Left colon (tissue), 2 donors: ENCODE measurements around the gene SMCO2. TPM values are rescaled to one million over a fixed set of nuclear protein-coding genes. Genes with fewer than 3 reads are reported as not detected.

ENCODE experiments used
- ATAC-seq: fragments of 200-7000 bp; cut with Tn5 transposase; one replicate; pipeline ENCODE4 v1.9.1; 2020; ENCODE audit warnings: mild to moderate bottlenecking, moderate library complexity
- DNase-seq, 2 donors: peaks; one replicate each; pipeline ENCODE4 v3.0.0-alpha.2; 2020
- intact Hi-C, 2 donors: fragments of 100-400 bp; cut with DNase I in 1 of 2; cut with micrococcal nuclease in 1 of 2; formaldehyde crosslinking; loops; one replicate each; pipeline versions ENCODE4 v1.11.2 to v1.14.0; 2022; cut with DNase I, micrococcal nuclease
- total RNA-seq, 2 donors: library from RNA; stranded (reverse); fragmentation: NEBNext Ultra II Directional; extraction: Animal tissue kit (Norgen Biotek cat#: 25700); gene quantifications; one replicate each; pipeline ENCODE4 v1.2.1, GENCODE V29; 2021
- donor health status: DM: no; HTN: no; CAD: no.
- donor health status: DM: yes; HTN: yes; CAD: no.

Gene SMCO2
- total RNA-seq, 2 donors from 2014 or later = not detected

DNA sequence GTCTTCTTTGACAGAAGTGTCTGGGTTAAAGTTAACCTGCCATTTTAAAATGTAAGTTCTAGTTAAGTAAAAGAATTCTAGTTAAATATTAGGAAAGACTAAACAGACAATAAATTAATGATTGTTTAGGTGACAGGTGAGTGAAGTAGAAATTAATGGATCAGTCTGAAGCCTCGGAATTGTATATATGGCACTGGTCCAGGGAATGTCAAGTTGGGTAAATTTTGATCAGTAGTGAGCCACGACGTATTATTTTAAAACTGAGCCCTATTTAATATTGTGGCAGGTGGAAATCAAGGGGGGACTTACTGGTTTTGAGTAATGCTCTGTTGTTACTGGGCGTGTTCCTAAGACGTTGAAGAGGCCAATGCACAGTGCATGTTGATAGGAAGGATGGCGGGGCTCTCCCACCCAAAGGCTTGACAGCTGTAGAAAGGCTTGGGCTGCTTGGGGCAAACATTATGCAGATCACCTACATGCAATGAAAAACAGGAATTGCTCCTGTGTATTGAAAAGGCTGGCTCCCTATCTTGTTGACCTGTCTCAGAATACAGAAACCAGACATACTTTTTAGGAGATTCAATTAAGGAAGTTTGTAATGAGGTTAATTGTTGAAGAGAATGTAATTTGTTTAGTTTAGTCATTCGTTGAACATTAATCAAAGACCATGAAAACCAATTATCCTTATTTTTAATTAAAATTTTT is 71.6 kb downstream of the SMCO2 start:
- no peak for ATAC-seq
- intact Hi-C loops = no loop called here

GRCh38 chr12:27521066-27521465 is 74.5 kb downstream of the SMCO2 start:
- no peak for ATAC-seq
- intact Hi-C loops = no loop called here
- DNase-seq = peak in 1 of 2 donors; percentile 9

More for the DNA sequence above, 71.6 kb downstream of the SMCO2 start:
- DNase-seq = no peak

DNA sequence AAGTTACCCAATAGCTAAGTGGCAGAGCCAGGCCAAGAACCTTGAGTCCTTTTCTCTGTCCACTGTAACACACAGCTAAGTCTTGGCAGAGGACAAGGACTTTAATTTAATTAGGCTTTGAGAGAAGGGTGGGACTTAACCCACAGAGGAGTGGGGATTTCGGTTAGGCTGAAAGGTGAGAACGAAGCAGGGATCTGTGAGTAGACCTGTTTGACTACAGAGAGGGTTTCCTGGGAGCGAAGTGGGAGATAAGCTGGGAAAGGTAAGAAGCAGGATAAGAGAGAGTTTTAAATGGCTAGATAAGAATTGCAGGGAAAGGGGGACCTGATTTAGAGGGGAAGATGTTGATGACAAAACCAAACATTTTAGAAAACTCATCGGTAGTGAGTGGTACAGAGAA is 75.4 kb downstream of the SMCO2 start:
- DNase-seq (no peak), ATAC-seq (no peak)
- intact Hi-C loops = no loop called here

DNA sequence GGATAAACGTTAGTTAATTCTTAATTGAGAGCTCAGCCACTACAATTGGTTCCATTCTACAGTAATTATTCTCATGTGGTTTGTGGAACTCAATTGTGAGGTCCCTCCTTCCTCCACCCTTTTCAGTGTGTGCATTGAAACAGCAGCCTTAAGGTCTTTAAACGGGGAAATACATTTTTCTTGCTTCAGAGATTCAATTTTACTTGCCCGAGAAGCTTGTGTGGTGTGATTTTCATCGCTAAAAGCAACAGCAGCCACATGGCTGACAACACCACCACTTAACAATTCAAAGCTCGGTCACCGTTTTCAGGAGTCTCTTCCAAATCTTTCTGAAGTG is 76.7 kb downstream of the SMCO2 start:
- DNase-seq = no peak
- intact Hi-C loops = no loop called here
- no peak for ATAC-seq

- intact Hi-C loops = no loop called here
- DNase-seq (peak; percentile 98), ATAC-seq (peak; percentile 98)
These were observed 77.3 kb downstream of the SMCO2 start, which contains the start of gene PPFIBP1 for GRCh38 chr12:27523642-27524493. Gene PPFIBP1 (plus strand): TSS chr12:27524206. CDS start chr12:27633397, 109,191 bp downstream.

DNA sequence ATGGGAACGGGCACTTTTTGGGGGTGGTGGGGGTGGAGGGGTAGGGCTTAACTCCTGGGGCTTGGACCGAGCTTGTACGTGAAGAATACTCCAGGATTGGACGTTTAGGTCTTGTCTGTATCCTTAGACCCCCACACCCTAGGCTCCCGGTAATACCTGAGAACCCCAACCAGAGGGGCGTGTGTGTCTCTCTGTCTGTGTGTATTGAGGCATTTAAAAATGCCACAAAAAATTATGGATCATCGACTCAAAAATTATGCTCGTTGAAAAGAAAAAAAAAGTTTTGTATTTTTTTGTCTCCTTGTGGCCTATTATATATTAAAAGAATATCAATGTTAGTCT is 77.9 kb downstream of the SMCO2 start:
- ATAC-seq (peak; percentile 7), DNase-seq (no peak)
- intact Hi-C loops = no loop called here

DNA sequence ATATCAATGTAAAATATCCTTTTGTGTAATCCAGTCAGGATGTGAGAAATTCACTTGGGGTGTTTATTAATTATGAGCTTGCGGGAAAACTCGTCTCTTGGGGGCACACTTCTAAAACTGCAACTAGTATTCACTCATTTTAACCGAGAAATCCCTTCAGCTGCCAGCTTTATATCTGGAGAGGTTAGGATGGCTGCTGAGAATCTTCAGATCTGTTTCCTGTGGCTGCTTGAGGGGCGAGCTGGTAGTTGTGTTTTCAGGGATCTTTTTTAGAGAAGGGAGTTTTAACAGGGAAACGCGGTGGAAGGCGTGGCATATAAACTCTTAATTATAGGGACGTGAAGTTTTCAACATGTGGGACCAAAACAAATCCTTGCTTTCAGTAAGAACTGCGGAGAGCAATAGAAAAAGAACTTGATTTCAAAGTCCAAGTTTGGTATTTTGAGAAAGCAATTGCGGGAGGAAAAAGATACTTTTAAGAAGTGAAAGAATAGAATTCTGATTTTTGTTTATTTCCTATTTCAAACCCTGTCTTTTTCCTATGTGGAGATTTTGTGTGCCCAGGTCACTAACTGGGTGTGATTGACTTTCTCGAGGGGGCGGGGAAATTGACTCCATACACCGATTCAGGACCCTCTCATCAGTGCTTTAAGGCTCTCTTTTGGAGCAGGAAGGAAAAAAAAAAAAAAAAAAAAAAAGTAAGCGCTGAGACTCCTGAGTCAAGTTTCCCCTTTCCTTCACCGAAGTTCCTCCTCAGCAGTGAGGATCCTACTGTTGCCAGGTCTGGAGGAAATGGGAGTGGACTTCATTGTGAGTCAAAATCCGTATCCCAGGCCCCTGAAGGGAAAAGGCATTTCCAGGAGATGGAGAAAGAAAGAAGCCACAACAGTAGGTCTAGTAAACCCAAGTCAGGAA is 78.6 kb downstream of the SMCO2 start:
- intact Hi-C loops = no loop called here

DNA sequence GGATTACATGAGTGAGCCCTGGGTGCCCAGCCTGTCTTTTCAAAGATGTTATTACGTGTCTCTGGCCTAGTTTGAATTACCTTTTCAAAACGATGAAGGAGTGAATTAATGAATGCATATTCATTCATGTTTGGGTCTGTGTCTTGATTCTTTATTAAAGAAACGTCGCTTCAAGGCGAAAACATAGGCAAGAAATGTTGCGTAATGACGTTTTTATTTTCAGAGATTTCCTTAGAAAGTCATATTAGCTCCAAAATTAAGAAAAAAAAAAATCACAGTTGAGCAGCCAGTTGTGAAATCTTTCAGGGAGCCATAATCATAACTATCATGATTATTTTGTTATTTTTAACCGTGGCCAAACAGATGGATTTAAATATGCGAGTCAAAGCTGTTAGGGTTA is 81.0 kb downstream of the SMCO2 start:
- ATAC-seq = no peak
- DNase-seq = no peak
- intact Hi-C loops = no loop called here

More for the DNA sequence above, 78.6 kb downstream of the SMCO2 start:
- peak in 1 of 2 donors; percentile 35 for DNase-seq
- ATAC-seq = no peak

DNA sequence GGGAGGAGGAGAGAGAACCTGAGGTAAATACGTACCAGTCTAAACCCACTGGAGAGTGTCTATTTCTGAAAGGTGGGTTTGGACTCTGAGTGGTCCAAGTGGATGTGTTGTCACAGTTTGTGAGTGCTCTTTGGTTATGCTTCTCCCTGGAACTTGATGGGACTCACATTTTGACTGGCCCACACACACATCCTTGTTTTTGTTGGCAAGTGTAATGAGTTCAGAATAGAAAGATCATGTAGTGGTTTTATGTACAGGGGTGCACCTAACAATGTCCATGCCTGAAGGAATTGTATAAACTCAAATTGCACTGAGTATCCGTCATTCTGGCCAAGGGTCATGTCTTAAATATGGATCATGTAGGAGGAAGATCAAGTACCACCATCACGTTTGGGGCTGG is 82.3 kb downstream of the SMCO2 start:
- no peak for ATAC-seq
- intact Hi-C loops = no loop called here
- DNase-seq = no peak

DNA sequence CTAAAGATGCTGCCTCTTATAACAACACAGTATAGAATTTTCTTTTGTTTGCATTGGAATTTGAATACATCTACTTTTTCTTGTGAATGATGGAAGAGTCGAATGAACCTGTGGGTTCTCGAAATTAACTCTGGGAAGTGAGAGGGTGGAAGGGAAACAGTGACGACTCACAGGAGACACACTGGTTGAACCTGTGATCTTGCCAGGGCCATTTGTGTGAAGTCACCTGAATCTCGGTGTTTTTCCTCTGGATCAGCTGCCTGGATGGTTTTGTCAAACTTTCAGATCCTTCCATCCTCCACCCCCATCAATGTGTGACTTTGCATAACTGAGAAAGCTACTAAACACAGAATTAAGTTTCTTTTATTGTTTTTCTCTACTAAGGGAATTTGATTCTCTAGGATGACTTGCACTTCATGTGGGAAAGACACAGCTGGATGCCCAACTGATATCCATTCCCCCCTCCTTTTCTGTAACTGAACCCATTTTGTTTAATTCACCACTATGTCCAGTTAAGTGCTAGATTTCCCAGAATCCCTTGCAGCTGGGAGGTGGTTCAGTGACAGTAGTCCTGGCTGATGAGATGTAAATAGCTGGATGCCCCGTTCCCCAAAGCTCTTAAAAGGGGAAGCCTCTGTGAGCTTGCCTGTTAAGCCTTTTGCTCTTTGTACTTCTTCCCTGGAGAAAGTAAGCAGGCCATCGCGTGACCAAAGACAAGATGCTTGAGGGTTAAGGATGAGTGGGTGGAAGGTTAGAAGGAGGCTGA is 83.8 kb downstream of the SMCO2 start:
- peak; percentile 28 for ATAC-seq
- intact Hi-C loops = no loop called here
- DNase-seq = no peak

GRCh38 chr12:27531896-27532295 is 85.4 kb downstream of the SMCO2 start:
- DNase-seq = no peak

DNA sequence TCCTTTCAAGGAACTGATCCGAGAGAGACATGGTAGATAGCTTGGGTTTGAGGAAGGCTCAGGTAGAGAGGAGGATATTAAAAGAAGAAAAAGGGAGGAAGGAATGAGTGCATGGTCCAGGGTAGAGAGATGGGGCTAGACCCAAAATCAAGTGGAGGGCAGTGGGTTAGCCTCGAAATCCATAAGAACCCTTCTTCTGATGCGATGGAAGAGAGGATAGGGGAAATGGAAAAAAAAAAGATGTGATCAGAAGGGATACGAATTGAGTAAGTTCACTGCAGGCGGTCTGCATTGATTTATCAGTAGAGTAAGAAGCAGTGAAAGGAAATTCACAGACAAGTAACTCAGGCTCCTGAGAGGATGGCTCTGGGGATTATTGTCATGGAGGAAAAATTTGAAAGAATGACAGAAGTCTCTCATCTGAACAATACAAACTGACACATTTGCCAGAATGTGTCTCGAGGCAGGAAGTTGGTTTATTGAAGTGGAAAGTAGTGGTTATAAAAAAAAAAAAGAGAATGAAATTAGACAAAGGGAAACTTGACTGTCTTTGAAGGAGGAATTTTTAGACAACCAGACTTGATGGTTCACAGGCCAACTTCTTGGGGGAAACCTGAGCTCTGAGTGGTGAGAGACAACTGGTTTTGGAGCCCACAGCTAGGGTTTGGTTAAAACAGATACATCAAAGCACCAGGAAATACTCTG is 87.7 kb downstream of the SMCO2 start:
- intact Hi-C loops = no loop called here
- DNase-seq (no peak), ATAC-seq (no peak)

More at GRCh38 chr12:27531896-27532295, 85.4 kb downstream of the SMCO2 start:
- intact Hi-C loops = no loop called here
- no peak for ATAC-seq

DNA sequence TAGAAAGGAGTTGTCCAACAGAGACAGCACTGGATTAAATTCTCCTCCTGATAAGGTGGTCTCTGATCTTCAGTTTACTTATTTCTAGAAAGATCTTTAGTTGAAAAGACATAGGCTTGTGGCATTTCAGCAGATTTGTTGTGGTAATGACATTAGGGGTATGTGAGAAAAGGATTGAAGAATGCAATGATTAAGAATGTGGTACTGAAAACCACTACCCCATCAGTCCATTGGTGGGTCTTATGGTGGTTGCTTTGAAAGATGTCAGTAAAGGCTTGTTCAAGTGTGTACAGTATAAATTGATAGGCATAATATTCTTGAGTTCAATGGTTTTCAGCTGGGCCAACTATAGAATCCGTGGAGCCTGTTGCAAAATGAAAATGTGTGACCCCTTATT is 88.2 kb downstream of the SMCO2 start:
- DNase-seq = no peak
- ATAC-seq = no peak
- intact Hi-C loops = no loop called here

DNA sequence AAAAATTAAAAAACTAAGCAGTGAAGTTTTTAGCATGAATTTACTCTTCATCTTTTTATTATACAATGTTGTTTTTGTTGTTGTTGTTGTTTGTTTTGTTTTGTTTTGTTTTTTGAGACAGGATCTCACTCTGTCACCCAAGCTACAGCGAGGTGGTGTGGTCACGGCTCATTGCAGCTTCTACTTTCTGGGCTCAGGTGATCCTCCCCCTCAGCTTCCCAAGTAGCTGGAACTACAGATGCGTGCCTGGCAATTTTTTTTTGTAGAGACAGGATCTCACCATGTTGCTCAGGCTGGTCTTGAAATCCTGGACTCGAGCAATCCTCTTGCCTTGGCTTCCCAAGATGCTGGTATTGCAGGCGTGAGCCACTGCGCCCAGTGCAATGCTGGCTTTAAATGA is 88.8 kb downstream of the SMCO2 start:
- intact Hi-C loops = no loop called here
- DNase-seq = no peak
- ATAC-seq = no peak

- intact Hi-C loops = no loop called here
- ATAC-seq (no peak), DNase-seq (no peak)
These were observed 91.5 kb downstream of the SMCO2 start for GRCh38 chr12:27537855-27538675.

- no peak for ATAC-seq
- intact Hi-C loops = no loop called here
- no peak for DNase-seq
These were observed 92.7 kb downstream of the SMCO2 start for GRCh38 chr12:27539191-27539631.

GRCh38 chr12:27541031-27541719 is 94.6 kb downstream of the SMCO2 start:
- DNase-seq (no peak), ATAC-seq (no peak)
- intact Hi-C loops = no loop called here
